Thymus (tissue), 11 donors: Measurements from ENCODE around the gene CFAP97D2. TPM values are rescaled to one million over a fixed set of nuclear protein-coding genes. Genes with fewer than 3 reads are reported as not detected.
"Not testable (repeated sequence)": the region's sequence is repeated elsewhere in the genome, so short reads cannot be mapped to it uniquely, and the experiment has no call there.

Experiments used
- DNase-seq, 9 donors: peaks; one replicate each; pipeline ENCODE4 v3.0.0-alpha.2; 2013; ENCODE audit warnings: low spot score in 9 of 9, low read depth in 6 of 9, missing footprints in 1 of 9
- H3K27ac ChIP-seq, 2 donors: one replicate each; pipeline ENCODE4 v1.5.1; 2013; ENCODE audit warnings: control low read depth in 1 of 2, low read depth in 1 of 2, low read length in 1 of 2, mild to moderate bottlenecking in 1 of 2, moderate library complexity in 1 of 2
- H3K27me3 ChIP-seq, 2 donors: one replicate each; pipeline ENCODE4 v1.5.1; 2013; ENCODE audit warnings: low read length in 1 of 2; ENCODE audit not compliant: control insufficient read depth in 2 of 2, insufficient read depth in 1 of 2
- H3K36me3 ChIP-seq, 2 donors: one replicate each; pipeline ENCODE4 v1.5.1; 2013; ENCODE audit warnings: low read length in 1 of 2, mild to moderate bottlenecking in 1 of 2, moderate library complexity in 1 of 2; ENCODE audit not compliant: control insufficient read depth in 2 of 2, insufficient read depth in 2 of 2
- H3K4me1 ChIP-seq, 2 donors: one replicate each; pipeline ENCODE4 v1.5.1; 2013; ENCODE audit warnings: low read length in 2 of 2; ENCODE audit not compliant: control insufficient read depth in 2 of 2, insufficient read depth in 2 of 2
- H3K4me3 ChIP-seq, 2 donors: one replicate each; pipeline ENCODE4 v1.5.1; 2013; ENCODE audit warnings: low read length in 2 of 2, control low read depth in 1 of 2, mild to moderate bottlenecking in 1 of 2
- H3K9me3 ChIP-seq, 2 donors: one replicate each; pipeline ENCODE4 v1.5.1; 2013; ENCODE audit warnings: low read length in 1 of 2, mild to moderate bottlenecking in 1 of 2; ENCODE audit not compliant: control insufficient read depth in 2 of 2, insufficient read depth in 1 of 2
- WGBS: extraction: QIAGEN DNeasy Blood & Tissue Kit; methylation state at CpG from one replicate; pipeline ENCODE4 v1.1.7; 2013; 5-methylcytosine and 5-hydroxymethylcytosine counted together
- polyA plus RNA-seq: library from polyadenylated mRNA; stranded (reverse); fragments of 200-250 nt; gene quantifications from one replicate; pipeline ENCODE4 v1.2.3, GENCODE V29; 2013
- total RNA-seq: library from RNA; stranded (reverse); fragments of 120-200 nt; gene quantifications from one replicate; pipeline ENCODE4 v1.2.4, GENCODE V29; 2013
- donor health status: healthy.

The CFAP97D2 gene
- total and polyA plus RNA-seq, 2 donors = 0.34 to 0.66 TPM

DNA sequence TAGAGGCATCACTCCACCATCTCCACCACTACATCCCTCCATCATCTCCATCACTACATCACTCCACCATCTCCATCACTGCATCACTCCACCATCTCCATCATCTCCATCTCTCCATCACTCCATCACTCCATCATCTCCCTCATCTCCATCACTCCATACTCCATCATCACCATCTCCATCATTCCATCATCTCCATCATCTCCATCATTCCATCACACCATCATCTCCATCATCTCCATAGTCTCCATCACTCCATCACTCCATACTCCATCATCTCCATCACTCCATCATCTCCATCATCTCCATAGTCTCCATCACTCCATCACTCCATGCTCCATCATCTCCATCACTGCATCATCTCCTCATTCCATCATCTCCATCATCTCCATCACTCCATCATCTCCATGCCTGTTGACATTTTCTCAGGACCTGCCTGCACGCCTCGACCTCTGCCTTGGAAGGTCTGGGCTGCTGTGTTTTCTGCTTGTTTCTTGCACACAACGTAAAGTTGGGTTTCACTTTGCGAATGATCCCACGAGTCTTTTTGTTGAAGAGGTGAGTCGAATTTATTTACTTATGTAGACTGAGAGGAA lies 25.5 kb upstream of the CFAP97D2 start:
- Histone ChIP-seq H3K36me3 (no peaks in the 10 kb centered on the region), H3K27ac (peak overlapping the region in 1 of 2 donors; percentile 82), H3K27me3 (no peaks in the 10 kb centered on the region), H3K9me3 (no peaks in the 10 kb centered on the region), H3K4me3 (no peak overlapping the region), H3K4me1 (peaks cover 11 to 56% of the 10 kb centered on the region in 2 donors)
- no peak for DNase-seq
- 96% methylated on average over 6 of the region's 6 CpGs for WGBS

DNA sequence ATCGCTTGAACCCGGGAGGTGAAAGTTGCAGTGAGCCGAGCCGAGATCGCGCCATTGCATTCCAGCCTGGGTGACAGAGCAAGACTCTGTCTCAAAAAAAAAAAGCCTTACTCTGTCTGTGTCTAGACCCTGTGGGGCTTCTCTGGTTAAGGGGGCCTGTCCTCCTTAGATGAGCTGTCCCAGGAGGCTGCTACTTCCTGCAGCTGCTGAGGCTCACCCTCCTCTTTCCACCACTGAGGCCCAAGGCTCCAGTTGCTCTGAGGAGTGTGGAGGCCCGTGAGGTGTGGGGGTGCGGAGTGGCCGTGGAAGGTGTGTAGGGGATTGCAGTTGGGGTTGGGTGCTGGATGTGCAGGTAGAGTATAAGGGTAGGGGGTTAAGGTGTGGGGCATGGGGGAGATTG lies 24.6 kb upstream of the CFAP97D2 start:
- Histone ChIP-seq H3K9me3 (no peaks in the 10 kb centered on the region), H3K27ac (peak overlapping the region; percentile 52 to 82), H3K4me3 (no peak overlapping the region), H3K36me3 (no peaks in the 10 kb centered on the region), H3K4me1 (peaks cover 6 to 49% of the 10 kb centered on the region in 2 donors), H3K27me3 (no peaks in the 10 kb centered on the region)
- peak in 3 of 9 donors; percentile 51 to 78 (median 58) for DNase-seq
- 79% methylated on average over 9 of the region's 9 CpGs for WGBS

DNA sequence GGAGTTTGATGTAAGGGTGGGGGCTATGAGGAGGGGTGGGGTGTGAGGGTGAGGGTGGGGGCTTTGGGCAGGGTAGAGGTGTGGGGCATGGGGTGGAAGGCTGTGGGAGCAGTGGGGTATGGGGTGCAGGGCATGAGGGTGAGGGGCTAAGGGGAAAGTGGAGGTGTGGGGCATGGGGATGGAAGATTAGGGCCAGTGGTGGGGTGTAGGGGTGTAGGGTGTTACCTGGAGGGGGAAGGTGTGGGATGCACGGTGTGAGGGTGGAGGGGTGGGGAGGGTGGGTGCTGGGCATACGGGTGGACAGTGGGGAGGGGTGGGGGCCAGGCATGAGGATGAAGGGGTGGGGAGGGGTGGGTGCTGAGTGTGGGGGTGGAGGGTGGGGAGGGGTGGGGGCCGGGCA lies 23.7 kb upstream of the CFAP97D2 start:
- Histone ChIP-seq H3K4me1 (peaks cover 6 to 40% of the 10 kb centered on the region in 2 donors), H3K36me3 (no peaks in the 10 kb centered on the region), H3K9me3 (no peaks in the 10 kb centered on the region), H3K27ac (no peak overlapping the region), H3K27me3 (no peaks in the 10 kb centered on the region), H3K4me3 (no peak overlapping the region)
- WGBS = 95% methylated on average over 3 of the region's 3 CpGs
- no peak for DNase-seq

DNA sequence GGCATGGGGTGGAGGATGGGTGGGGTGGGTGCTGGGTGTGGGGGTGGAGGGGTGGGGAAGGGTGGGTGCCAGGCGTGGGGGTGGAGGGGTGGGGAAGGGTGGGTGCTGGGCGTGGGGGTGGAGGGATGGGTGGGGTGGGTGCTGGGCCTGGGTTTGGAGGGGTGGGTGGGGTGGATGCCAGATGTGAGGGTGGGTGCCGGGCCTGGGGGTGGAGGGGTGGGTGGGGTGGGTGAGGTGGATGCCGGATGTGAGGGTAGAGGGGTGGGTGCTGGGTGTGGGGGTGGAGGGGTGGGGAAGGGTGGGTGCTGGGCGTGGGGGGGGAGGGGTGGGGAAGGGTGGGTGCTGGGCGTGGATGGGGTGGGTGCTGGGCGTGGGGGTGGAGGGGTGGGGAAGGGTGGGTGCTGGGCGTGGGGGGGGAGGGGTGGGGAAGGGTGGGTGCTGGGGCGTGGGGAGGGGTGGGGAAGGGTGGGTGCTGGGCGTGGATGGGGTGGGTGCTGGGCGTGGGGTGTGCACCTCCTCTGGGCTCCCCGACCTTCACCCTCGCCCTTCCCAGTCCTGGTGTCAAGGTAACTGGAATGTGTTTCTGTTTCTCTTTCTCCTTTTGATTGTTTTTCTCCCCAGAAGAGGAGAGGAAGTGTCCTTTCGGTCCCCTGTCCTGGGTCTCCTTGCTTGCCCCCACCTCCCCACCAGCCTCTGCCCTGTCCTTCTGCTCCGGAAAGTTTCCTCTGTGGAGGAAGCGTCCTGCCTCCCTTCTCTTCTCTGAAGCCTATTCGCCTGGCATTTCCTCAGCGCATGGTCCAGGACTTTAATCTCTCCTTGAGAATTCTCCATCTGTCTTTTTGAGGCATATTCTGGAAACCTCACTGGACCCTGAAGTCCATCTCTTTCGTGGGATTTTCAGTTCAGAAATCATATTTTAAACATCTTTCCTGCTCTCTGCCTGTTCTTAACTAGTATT lies 22.9 kb upstream of the CFAP97D2 start:
- Histone ChIP-seq H3K36me3 (no peaks in the 10 kb centered on the region), H3K4me1 (peaks cover 6 to 35% of the 10 kb centered on the region in 2 donors), H3K4me3 (no peak overlapping the region), H3K9me3 (peaks cover 0 to 5% of the 10 kb centered on the region in 2 donors), H3K27ac (peak overlapping the region in 1 of 2 donors; percentile 66), H3K27me3 (no peaks in the 10 kb centered on the region)
- peak in 1 of 9 donors; percentile 26 for DNase-seq
- 72% methylated on average over 16 of the region's 19 CpGs for WGBS

DNA sequence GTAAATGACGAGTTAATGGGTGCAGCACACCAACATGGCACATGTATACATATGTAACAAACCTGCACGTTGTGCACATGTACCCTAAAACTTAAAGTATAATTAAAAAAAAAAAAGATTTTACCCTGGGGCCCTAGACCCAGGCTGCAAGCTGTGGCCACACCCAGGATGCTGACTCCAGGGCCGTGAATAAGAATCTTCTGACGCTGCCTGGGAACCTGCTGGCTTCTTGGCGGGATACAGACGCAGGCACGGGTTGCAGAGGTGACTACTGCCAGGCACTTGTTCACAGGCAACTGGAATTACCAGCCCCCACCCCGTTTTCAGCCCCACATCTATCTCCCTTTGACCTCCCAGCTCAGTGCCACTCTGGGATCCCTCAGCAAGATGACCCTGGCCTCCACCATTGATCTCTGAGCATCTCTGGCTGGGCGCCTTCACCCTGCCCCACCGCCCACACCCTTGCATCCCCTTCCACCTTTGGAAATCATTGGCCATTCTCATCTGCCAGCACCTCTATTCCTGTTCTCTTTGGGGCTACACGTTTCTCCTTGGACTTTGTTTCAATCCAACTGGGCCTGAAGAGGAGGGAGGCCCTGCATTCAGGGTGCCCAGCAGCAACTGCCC lies 21.1 kb upstream of the CFAP97D2 start:
- Histone ChIP-seq H3K4me1 (peaks cover 10 to 38% of the 10 kb centered on the region in 2 donors), H3K27me3 (no peaks in the 10 kb centered on the region), H3K9me3 (peaks cover 0 to 5% of the 10 kb centered on the region in 2 donors), H3K27ac (no peak overlapping the region), H3K36me3 (no peaks in the 10 kb centered on the region), H3K4me3 (no peak overlapping the region)
- 82% methylated on average over 11 of the region's 11 CpGs for WGBS
- no peak for DNase-seq

DNA sequence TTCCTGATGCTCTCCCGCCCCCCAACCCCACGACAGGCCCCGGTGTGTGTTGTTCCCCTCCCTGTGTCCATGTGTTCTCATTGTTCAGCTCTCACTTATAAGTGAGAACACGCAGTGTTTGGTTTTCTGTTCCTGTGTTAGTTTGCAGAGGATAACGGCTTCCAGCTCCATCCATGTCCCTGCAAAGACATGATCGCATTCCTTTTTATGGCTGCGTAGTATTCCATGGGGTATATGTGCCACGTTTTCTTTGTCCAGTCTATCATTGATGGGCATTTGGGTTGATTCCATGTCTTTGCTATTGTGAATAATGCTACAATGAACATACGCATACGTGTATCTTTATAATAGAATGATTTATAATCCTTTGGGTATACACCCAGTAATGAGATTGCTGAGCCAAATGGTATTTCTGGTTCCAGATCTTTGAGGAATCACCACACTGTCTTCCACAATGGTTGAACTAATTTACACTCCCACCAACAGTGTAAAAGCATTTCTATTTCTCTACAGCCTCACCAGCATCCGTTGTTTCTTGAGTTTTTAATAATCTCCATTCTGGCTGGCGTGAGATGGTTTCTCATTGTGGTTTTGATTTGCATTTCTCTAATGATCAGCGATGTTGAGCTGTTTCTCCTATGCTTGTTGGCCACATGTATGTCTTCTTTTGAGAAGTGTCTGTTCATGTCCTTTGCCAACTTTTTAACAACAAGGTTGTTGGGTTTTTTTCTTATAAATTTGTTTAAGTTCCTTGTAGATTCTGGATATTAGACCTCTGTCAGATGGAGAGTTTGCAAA lies 20.0 kb upstream of the CFAP97D2 start:
- not testable (repeated sequence) for H3K36me3 ChIP-seq, H3K9me3 ChIP-seq, H3K27ac ChIP-seq, H3K27me3 ChIP-seq, H3K4me3 ChIP-seq, DNase-seq
- H3K4me1 ChIP-seq = peaks cover 10 to 33% of the 10 kb centered on the region in 2 donors
- 85% methylated on average over 13 of the region's 13 CpGs for WGBS

DNA sequence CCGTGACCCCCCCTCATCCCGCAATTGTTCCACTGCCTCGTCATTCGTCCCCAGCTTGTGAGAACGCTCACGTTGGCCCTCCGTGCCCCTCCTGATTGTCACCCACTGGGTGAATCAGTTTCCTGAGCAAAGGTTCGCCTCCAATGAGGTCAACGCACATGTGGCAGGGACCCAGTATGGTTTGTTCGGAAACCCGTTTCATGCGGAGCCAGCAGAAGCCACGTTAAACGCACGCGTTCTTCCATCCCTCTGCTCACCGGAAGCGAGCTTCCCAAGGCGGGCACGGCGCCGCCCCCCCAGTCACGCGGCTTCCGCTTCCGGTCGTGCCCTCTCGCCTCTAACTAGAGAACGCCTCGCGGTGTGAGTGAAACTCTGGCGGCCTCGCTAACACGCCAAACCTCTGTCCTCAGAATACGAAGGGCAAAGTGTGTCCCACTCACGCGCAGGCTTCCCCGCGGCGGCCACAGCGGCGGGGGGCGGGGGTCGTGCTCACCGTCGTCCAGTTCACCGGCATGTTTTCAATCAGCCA lies 18.0 kb upstream of the CFAP97D2 start:
- WGBS = 98% methylated on average over 47 of the region's 47 CpGs
- H3K4me1 ChIP-seq = peaks cover 4 to 23% of the 10 kb centered on the region in 2 donors
- peaks cover 0 to 5% of the 10 kb centered on the region in 2 donors for H3K9me3 ChIP-seq
- no peaks in the 10 kb centered on the region for H3K27me3 ChIP-seq
- no peak overlapping the region for H3K27ac ChIP-seq
- no peaks in the 10 kb centered on the region for H3K36me3 ChIP-seq
- no peak overlapping the region for H3K4me3 ChIP-seq
- no peak for DNase-seq

DNA sequence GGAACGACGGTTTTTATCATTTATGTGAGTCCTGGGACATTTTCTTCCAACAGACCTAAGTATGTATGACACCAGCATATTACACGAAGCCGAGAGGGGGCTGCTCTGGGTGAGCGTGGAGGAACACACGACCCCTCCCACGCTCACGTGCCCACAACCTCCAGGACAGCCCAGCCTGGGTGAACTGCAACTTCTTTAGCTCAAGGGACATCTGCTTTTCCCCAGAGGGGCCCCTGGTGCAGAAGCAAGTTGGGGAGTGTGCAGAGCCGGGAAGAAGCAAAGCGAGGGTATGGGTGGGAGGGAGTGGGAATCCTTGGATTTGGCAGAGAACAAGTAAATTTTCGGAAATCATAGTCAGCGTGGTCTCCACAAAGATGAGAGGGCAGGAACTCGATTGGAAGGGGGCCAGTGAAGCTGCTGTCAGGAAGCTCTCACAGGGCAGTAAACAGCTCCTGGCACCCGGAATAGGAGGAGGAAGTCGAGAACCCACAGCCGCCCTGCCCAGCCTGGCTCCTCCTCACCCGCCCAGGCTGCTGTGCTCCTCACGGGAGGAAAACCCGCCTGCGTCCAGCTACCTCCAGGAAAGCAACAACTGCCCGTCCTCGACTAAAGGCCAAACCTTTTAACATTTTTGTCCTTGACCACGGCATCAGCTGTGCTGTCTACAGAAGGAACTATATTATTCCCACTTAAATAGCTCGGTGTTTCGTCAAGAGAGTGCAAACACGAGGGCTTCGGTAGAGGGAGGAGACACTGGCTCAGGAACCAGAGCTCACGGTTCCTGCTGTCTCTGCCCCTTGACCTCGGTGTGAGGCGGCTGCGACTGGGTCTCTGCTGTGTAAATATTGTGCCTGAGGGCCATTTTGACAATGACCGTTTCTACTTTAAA lies 17.2 kb upstream of the CFAP97D2 start:
- Histone ChIP-seq H3K4me3 (peak overlapping the region in 1 of 2 donors; percentile 15), H3K4me1 (peaks cover 4 to 27% of the 10 kb centered on the region in 2 donors), H3K36me3 (no peaks in the 10 kb centered on the region), H3K27ac (peak overlapping the region in 1 of 2 donors; percentile 30), H3K9me3 (peaks cover 0 to 5% of the 10 kb centered on the region in 2 donors), H3K27me3 (no peaks in the 10 kb centered on the region)
- DNase-seq = peak in 1 of 9 donors; percentile 51
- 13% methylated on average over 32 of the region's 32 CpGs for WGBS
